ENCODE data around the gene PMFBP1. TPM values are rescaled to one million over a fixed set of nuclear protein-coding genes. Genes with fewer than 3 reads are reported as not detected.

Gene PMFBP1
- total and polyA plus RNA-seq, 4 donors, result 0.62 to 1.3 (median 1.0) TPM

DNA sequence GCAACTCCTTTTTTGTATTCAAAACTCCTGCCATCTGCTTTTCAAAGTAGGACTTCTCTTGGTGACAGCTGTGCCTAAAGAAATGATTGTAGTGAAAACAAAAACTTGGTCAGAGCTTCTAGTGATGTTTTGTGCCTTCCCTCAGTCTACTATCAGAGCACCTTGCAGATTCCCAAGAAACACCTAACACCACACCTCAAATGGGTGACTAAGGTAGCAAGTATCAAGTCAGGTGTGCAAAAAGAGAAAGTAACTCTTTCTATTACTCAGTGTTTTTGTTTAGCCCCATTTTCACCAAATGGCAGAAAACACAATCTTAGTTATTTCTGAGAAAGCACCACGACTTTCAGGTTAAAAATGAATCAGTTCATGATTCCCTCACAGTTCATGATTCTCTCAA lies 2.0 kb upstream of the PMFBP1 start:
- H3K27ac ChIP-seq (ENCODE audit: low read depth in 1 of 2, low read length in 1 of 2), result no peak overlapping the region
- WGBS, 2 donors, result 83 to 91% methylated on average over 1 of the region's 1 CpG
- no peak overlapping the region for H3K9ac ChIP-seq (ENCODE audit: insufficient read depth in 1 of 2, low read length in 2 of 2)
- no peak overlapping the region for H3K4me3 ChIP-seq
- no peaks in the 10 kb centered on the region for H3K36me3 ChIP-seq (ENCODE audit: control insufficient read depth in 4 of 4, insufficient read depth in 4 of 4, low read length in 4 of 4)
- no peaks in the 10 kb centered on the region for H3K9me3 ChIP-seq (ENCODE audit: control insufficient read depth in 4 of 4, insufficient read depth in 3 of 4, low read length in 3 of 4)
- H3K4me1 ChIP-seq (ENCODE audit: control insufficient read depth in 5 of 5, insufficient read depth in 5 of 5, low read length in 5 of 5), result no peaks in the 10 kb centered on the region
- ATAC-seq (ENCODE audit: insufficient read depth, low FRiP score), result no peak
- DNase-seq, result no peak
- TF ChIP-seq, protein P1, sequence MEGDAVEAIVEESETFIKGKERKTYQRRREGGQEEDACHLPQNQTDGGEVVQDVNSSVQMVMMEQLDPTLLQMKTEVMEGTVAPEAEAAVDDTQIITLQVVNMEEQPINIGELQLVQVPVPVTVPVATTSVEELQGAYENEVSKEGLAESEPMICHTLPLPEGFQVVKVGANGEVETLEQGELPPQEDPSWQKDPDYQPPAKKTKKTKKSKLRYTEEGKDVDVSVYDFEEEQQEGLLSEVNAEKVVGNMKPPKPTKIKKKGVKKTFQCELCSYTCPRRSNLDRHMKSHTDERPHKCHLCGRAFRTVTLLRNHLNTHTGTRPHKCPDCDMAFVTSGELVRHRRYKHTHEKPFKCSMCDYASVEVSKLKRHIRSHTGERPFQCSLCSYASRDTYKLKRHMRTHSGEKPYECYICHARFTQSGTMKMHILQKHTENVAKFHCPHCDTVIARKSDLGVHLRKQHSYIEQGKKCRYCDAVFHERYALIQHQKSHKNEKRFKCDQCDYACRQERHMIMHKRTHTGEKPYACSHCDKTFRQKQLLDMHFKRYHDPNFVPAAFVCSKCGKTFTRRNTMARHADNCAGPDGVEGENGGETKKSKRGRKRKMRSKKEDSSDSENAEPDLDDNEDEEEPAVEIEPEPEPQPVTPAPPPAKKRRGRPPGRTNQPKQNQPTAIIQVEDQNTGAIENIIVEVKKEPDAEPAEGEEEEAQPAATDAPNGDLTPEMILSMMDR (IDR thresholded peaks at IDR 0.05; ENCODE audit: control extremely low read depth, extremely low read depth), result no peak
- H3K27me3 ChIP-seq (ENCODE audit: control insufficient read depth in 3 of 3, insufficient read depth in 3 of 3, low read length in 2 of 3), result no peaks in the 10 kb centered on the region

DNA sequence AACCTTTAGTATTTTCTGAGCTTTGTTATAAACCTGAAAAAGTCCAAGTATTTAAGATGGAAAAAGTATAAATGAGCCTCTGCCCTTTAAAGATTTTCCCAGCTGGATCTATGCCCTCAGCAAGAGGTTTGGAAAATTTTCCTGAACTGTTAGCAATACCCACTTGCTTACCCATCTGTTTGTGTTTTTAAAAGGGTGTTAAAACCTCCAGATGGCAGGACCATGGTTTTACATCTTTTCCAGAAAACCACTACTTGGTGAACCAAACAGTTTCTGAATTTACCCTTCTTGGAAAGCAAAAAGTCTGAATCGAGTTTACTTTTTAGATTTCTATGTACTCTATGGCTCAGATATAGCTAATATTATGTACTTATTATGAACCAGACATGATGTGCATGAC lies 719 bp downstream of the PMFBP1 start:
- ATAC-seq (ENCODE audit: insufficient read depth, low FRiP score), result no peak
- Histone ChIP-seq H3K36me3 (ENCODE audit: control insufficient read depth in 4 of 4, insufficient read depth in 4 of 4, low read length in 4 of 4) (no peaks in the 10 kb centered on the region), H3K27ac (ENCODE audit: low read depth in 1 of 2, low read length in 1 of 2) (no peak overlapping the region), H3K9me3 (ENCODE audit: control insufficient read depth in 4 of 4, insufficient read depth in 3 of 4, low read length in 3 of 4) (no peaks in the 10 kb centered on the region), H3K27me3 (ENCODE audit: control insufficient read depth in 3 of 3, insufficient read depth in 3 of 3, low read length in 2 of 3) (no peaks in the 10 kb centered on the region), H3K4me3 (no peak overlapping the region), H3K4me1 (ENCODE audit: control insufficient read depth in 5 of 5, insufficient read depth in 5 of 5, low read length in 5 of 5) (no peaks in the 10 kb centered on the region), H3K9ac (ENCODE audit: insufficient read depth in 1 of 2, low read length in 2 of 2) (no peak overlapping the region)
- TF ChIP-seq, protein P1 (IDR thresholded peaks at IDR 0.05; ENCODE audit: control extremely low read depth, extremely low read depth), result no peak
- 91 to 98% methylated on average over 1 of the region's 1 CpG for WGBS, 2 donors
- DNase-seq, result no peak

DNA sequence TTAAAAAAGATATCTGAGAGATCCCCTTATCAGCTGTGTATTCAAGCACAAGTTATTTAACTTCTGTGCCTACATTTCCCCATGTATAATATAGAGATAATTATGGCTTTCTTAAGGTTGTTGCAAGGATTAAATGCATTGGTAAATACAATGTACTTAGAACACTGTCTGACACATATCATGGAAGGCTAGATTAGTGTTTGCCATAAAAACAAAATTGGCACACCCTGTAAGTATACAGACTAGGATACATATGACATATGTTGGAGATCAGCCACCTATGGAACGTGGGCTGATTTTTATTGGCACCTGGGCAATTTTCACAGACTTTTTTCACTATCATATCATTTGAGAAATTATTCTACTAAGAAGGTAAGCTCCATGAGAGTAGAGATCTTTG lies 2.2 kb downstream of the PMFBP1 start:
- Histone ChIP-seq H3K27me3 (ENCODE audit: control insufficient read depth in 3 of 3, insufficient read depth in 3 of 3, low read length in 2 of 3) (no peaks in the 10 kb centered on the region), H3K36me3 (ENCODE audit: control insufficient read depth in 4 of 4, insufficient read depth in 4 of 4, low read length in 4 of 4) (no peaks in the 10 kb centered on the region), H3K4me1 (ENCODE audit: control insufficient read depth in 5 of 5, insufficient read depth in 5 of 5, low read length in 5 of 5) (no peaks in the 10 kb centered on the region), H3K9ac (ENCODE audit: insufficient read depth in 1 of 2, low read length in 2 of 2) (no peak overlapping the region), H3K4me3 (no peak overlapping the region), H3K9me3 (ENCODE audit: control insufficient read depth in 4 of 4, insufficient read depth in 3 of 4, low read length in 3 of 4) (no peaks in the 10 kb centered on the region), H3K27ac (ENCODE audit: low read depth in 1 of 2, low read length in 1 of 2) (no peak overlapping the region)
- DNase-seq (no peak), ATAC-seq (ENCODE audit: insufficient read depth, low FRiP score) (no peak)
- 82 to 90% methylated on average over 1 of the region's 1 CpG for WGBS, 2 donors
- TF ChIP-seq, protein P1 (IDR thresholded peaks at IDR 0.05; ENCODE audit: control extremely low read depth, extremely low read depth), result no peak

DNA sequence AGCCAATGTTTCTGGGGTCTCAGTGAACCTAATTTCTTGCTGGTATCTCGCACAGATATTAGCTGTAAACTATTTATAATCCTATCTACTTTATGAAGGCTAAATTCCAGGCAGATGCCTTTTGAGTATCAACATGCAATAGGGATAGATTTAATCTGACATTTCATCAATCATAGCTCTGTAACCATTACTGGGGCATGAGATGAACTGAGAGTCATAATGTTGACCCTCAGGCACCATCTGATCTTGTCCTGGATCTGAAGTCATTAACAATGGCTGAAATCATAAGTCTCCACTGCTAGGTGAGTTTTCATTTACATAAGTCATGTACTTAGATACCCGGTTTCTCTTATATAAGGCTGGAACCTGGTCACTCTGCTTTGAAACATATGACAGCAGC lies 3.6 kb downstream of the PMFBP1 start:
- TF ChIP-seq, protein P1 (IDR thresholded peaks at IDR 0.05; ENCODE audit: control extremely low read depth, extremely low read depth), result no peak
- Histone ChIP-seq H3K4me1 (ENCODE audit: control insufficient read depth in 5 of 5, insufficient read depth in 5 of 5, low read length in 5 of 5) (no peaks in the 10 kb centered on the region), H3K36me3 (ENCODE audit: control insufficient read depth in 4 of 4, insufficient read depth in 4 of 4, low read length in 4 of 4) (no peaks in the 10 kb centered on the region), H3K27ac (ENCODE audit: low read depth in 1 of 2, low read length in 1 of 2) (no peak overlapping the region), H3K27me3 (ENCODE audit: control insufficient read depth in 3 of 3, insufficient read depth in 3 of 3, low read length in 2 of 3) (no peaks in the 10 kb centered on the region), H3K9me3 (ENCODE audit: control insufficient read depth in 4 of 4, insufficient read depth in 3 of 4, low read length in 3 of 4) (peaks cover 0 to 1% (median 0%) of the 10 kb centered on the region in 4 donors), H3K9ac (ENCODE audit: insufficient read depth in 1 of 2, low read length in 2 of 2) (no peak overlapping the region), H3K4me3 (no peak overlapping the region)
- ATAC-seq (ENCODE audit: insufficient read depth, low FRiP score), result no peak
- DNase-seq, result no peak
- 89 to 99% methylated on average over 2 of the region's 2 CpGs for WGBS, 2 donors
